ENCODE measurements around the gene ATP6V1G1. TPM values are rescaled to one million over a fixed set of nuclear protein-coding genes. Genes with fewer than 3 reads are reported as not detected.
"Not testable (repeated sequence)": the region's sequence is repeated elsewhere in the genome, so short reads cannot be mapped to it uniquely, and the experiment has no call there.

The ATP6V1G1 gene
- total RNA-seq, 1 donor from 2014 or later, result 47.1 TPM

DNA sequence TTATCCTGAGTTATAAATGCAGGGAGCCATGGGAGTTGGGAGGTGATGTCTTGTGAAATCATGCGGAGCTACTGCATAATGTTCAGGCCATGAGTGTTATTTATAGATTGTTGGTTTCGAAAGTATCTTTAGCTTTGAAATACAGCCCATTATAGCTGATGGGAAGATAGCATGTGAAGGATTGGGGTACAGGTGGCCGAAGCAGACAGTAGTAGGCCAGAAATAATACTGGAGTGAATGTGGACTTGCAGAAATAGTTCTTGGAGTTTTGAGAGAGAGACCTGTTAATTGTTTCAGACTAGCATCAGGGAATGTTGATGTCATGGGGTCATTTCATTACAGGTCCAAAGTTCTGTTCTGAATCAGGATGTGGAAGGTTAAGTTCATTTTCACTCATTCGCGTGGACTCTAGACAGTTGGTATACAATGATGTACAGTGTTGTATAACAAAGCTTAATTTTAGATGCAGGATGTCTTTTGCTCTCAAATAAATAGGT is 3.8 kb downstream of the ATP6V1G1 start:
- intact Hi-C loops (cut with micrococcal nuclease), result loop anchor here (1.0 kb wide), 1 partner anchor 20 kb away; the partner anchor contains the start of gene TMEM268
- Mint-ChIP-seq H3K27me3 (no peaks in the 10 kb centered on the region), H3K4me3 (peak overlapping the region; percentile 74), H3K9me3 (no peaks in the 10 kb centered on the region), H3K4me1 (peaks cover 61% of the 10 kb centered on the region), H3K36me3 (ENCODE audit: low read depth) (peaks cover 55% of the 10 kb centered on the region), H3K27ac (peak overlapping the region; percentile 87)
- DNase-seq, result no peak

DNA sequence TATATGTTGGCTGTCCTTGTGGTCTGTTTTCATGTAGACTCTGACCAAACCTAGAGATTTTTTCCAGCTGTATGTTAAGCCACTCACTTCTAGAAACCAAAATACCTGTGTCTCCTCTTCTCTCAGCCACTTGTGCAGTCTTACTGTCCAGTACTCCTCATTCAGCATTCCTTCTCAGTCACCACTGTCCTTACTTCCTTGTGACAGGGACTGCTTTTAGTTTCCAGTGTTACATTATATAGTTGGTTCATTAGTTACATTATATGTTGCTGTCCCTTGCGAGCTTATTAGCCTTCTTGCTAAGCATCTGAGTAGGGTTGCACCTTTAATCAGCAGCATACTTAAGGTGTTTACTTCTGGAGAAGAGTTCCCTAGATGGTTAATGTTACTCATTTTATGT is 4.3 kb downstream of the ATP6V1G1 start:
- H3K27ac Mint-ChIP-seq, result peak overlapping the region; percentile 87

DNA sequence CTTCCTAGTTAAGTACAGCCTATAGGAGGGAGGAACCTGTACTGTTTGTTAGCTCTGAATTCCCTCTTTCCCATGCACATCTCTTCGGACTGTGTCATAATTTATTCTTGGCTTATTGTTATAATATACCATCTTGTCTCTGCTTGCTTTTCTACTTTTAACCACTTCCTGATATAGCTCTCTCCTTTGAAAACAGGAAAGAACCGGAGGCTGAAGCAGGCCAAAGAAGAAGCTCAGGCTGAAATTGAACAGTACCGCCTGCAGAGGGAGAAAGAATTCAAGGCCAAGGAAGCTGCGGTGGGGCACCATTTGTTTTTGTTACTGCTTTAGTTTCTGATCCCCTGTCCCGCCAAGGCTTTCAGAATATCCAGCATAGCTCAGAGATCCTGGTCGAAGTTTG is 4.8 kb downstream of the ATP6V1G1 start:
- peak overlapping the region; percentile 74 for H3K4me3 Mint-ChIP-seq
- peak; percentile 90 for DNase-seq
- H3K27me3 Mint-ChIP-seq, result no peaks in the 10 kb centered on the region
- peaks cover 61% of the 10 kb centered on the region for H3K36me3 Mint-ChIP-seq (ENCODE audit: low read depth)
- intact Hi-C loops (cut with micrococcal nuclease), result loop anchor here (1.0 kb wide), 1 partner anchor 61 kb away; no protein-coding TSS in a partner anchor
- H3K27ac Mint-ChIP-seq, result peak overlapping the region; percentile 87
- no peaks in the 10 kb centered on the region for H3K9me3 Mint-ChIP-seq
- H3K4me1 Mint-ChIP-seq, result peaks cover 62% of the 10 kb centered on the region

More for the DNA sequence above, 4.3 kb downstream of the ATP6V1G1 start:
- Mint-ChIP-seq H3K27me3 (no peaks in the 10 kb centered on the region), H3K4me3 (peak overlapping the region; percentile 74), H3K9me3 (no peaks in the 10 kb centered on the region), H3K36me3 (ENCODE audit: low read depth) (peaks cover 59% of the 10 kb centered on the region), H3K4me1 (peaks cover 64% of the 10 kb centered on the region)
- DNase-seq, result peak; percentile 65
- intact Hi-C loops (cut with micrococcal nuclease), result loop anchor here (1.0 kb wide), 2 partner anchors 19 to 61 kb away; partner anchors contain the start of gene TMEM268

DNA sequence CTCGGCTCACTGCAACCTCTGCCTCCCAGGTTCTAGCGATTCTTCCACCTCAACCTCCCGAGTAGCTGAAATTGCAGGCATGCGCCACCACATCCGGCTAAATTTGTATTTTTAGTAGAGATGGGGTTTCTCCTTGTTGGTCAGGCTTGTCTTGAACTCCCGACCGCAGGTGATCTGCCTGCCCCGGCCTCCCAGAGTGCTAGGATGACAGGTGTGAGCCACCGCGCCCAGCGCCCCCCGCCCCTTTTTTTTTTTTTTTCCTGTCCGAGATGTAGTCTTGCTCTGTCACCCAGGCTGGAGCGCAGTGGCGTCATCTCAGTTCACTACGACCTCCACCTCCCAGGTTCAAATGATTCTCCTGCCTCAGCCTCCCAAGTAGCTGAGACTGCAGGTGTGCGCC is 6.6 kb downstream of the ATP6V1G1 start:
- Mint-ChIP-seq H3K27ac (no peak overlapping the region), H3K9me3 (no peaks in the 10 kb centered on the region), H3K27me3 (no peaks in the 10 kb centered on the region), H3K4me1 (peaks cover 51% of the 10 kb centered on the region), H3K4me3 (no peak overlapping the region), H3K36me3 (ENCODE audit: low read depth) (peaks cover 65% of the 10 kb centered on the region)
- intact Hi-C loops (cut with micrococcal nuclease), result no loop called here
- no peak for DNase-seq

DNA sequence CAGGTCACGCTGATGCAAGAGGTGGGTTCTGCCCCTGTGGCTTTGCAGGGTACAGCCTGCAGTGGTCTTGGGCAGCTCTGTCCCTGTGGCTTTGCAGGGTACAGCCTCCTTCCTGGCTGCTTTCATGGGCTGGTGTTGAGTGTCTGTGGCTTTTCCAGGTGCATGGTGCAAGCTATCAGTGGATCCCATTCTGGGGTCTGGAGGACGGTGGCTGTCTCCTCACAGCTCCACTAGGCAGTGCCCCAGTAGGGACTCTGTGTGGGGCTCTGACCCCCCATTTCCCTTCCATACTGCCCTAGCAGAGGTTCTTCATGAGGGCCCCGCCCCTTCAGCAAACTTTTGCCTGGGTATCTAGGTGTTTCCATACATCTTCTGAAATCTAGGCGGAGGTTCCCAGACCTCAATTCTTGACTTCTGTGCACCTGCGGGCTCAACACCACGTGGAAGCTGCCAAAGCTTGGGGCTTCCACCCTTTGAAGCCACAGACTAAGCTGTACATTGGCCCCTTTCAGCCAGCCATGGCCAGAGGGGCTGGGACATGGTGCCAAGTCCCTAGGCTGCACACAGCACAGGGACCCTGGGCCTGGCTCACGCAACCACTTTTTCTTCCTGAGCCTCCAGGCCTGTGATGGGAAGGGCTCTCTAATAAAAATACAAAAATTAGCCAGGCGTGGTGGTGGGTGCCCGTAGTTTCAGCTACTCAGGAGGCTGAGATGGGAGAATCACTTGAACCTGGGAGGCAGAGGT is 13.1 kb downstream of the ATP6V1G1 start:
- H3K36me3 Mint-ChIP-seq (ENCODE audit: low read depth), result peaks cover 61% of the 10 kb centered on the region
- intact Hi-C loops (cut with micrococcal nuclease), result not testable (repeated sequence)

DNA sequence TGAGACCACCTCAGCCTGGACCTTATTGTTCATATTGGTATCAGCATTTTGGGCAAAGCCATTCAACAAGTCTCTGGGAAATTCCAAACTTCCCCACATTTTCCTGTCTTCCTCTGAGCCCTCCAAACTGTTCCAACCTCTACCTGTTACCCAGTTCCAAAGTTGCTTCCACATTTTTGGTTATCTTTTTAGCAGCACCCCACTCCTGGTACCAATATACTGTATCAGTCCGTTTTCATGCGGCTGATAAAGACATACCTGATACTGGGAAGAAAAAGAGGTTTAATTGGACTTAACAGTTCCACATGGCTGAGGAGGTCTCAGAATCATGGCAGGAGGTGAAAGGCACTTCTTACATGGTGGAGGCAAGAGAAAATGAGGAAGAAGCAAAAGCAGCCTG is 14.2 kb downstream of the ATP6V1G1 start:
- intact Hi-C loops (cut with micrococcal nuclease); H3K9me3 Mint-ChIP-seq; H3K27me3 Mint-ChIP-seq: not testable (repeated sequence)

More for the DNA sequence above, 13.1 kb downstream of the ATP6V1G1 start:
- not testable (repeated sequence) for H3K4me3 Mint-ChIP-seq, DNase-seq, H3K9me3 Mint-ChIP-seq, H3K27me3 Mint-ChIP-seq, H3K4me1 Mint-ChIP-seq, H3K27ac Mint-ChIP-seq

DNA sequence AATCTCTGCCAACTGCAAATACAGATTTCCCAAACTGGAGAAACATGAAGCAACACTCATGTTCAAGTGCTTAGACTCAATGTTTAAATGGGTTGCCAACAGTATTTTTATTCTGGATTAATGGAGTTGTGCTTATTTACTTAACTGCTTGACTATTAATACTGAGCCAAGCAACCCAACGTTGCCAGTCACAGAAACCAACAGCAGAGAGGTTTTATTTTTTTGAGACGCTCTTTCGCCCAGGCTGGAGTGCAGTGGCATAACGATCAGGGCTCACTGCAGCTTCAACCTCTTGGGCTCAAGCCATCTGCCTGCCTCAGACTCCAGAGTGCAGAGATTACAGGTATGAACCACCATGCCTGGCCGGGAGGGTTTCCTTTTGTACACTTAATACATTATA is 15.1 kb downstream of the ATP6V1G1 start:
- H3K4me3 Mint-ChIP-seq, result no peak overlapping the region
- intact Hi-C loops (cut with micrococcal nuclease), result no loop called here
- peaks cover 50% of the 10 kb centered on the region for H3K36me3 Mint-ChIP-seq (ENCODE audit: low read depth)
- peaks cover 4% of the 10 kb centered on the region for H3K9me3 Mint-ChIP-seq
- no peaks in the 10 kb centered on the region for H3K4me1 Mint-ChIP-seq
- DNase-seq, result no peak
- no peak overlapping the region for H3K27ac Mint-ChIP-seq
- no peaks in the 10 kb centered on the region for H3K27me3 Mint-ChIP-seq

More for the DNA sequence above, 14.2 kb downstream of the ATP6V1G1 start:
- H3K4me1 Mint-ChIP-seq, DNase-seq, H3K4me3 Mint-ChIP-seq, H3K27ac Mint-ChIP-seq: not testable (repeated sequence)
- H3K36me3 Mint-ChIP-seq (ENCODE audit: low read depth), result peaks cover 54% of the 10 kb centered on the region

DNA sequence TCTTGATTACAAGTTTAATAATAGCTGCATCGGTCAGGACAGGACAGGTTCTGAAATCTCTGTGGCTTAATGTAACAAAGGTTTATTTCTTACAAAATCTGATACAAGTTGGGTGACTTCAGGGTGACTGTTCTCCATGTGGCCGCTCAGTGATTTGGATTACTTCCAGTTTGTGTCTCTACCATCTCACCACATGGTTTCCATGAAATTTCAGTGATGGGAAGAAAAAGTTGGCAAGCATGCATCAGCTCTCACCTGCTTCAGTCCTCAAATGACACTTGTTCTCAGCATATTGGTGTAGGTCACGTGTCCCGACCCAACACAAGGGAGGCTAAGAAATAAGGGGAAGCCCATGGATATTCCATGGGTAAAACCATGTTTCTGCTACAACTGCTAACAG is 15.7 kb downstream of the ATP6V1G1 start:
- H3K27ac Mint-ChIP-seq, result no peak overlapping the region
- peaks cover 4% of the 10 kb centered on the region for H3K9me3 Mint-ChIP-seq
- no peak for DNase-seq
- H3K4me3 Mint-ChIP-seq, result no peak overlapping the region
- intact Hi-C loops (cut with micrococcal nuclease), result no loop called here
- peaks cover 47% of the 10 kb centered on the region for H3K36me3 Mint-ChIP-seq (ENCODE audit: low read depth)
- H3K27me3 Mint-ChIP-seq, result no peaks in the 10 kb centered on the region
- H3K4me1 Mint-ChIP-seq, result no peaks in the 10 kb centered on the region

DNA sequence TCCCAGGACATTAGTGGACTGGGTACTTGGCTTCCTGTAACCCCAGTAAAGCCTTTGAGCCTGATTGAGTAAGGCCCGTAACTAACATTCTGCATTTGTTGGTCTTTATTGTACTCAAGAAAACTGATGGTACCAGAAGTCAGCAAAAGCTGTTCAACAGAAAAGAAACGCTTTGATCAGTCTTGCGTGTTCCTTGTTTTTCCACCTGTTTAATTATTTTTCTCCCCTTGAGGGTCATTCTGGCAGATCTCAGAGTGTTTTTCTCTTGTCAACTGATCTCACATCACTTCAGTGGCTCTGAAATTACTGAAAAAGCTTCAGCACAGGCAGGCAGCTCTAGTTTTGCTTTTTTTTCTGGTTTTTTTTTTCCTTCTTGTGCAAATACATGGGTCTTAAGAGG is 17.4 kb downstream of the ATP6V1G1 start:
- Mint-ChIP-seq H3K4me3 (no peak overlapping the region), H3K4me1 (peaks cover 5% of the 10 kb centered on the region), H3K36me3 (ENCODE audit: low read depth) (peaks cover 30% of the 10 kb centered on the region), H3K27ac (no peak overlapping the region), H3K27me3 (no peaks in the 10 kb centered on the region), H3K9me3 (peaks cover 2% of the 10 kb centered on the region)
- no peak for DNase-seq
- intact Hi-C loops (cut with micrococcal nuclease), result no loop called here

DNA sequence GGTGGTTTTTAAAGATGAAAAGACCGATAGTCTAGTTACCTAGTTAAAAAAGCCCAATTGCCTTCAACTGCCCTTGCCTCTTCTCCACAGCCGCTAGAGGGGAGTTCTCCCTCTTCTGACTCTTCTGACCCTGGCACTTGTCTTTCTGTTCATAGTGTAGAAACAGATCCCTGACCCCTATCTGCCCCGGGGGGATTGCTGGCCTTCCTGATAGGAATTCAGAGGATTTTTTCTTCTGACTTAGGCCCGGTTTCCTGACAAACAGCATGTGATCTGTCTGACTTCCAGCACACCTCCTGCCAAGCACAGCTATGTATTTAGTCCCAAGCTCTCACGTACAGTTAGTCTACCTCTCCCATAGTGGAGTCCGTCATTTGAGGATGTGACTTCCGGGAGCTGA is 18.5 kb downstream of the ATP6V1G1 start:
- Mint-ChIP-seq H3K27ac (no peak overlapping the region), H3K4me1 (peaks cover 11% of the 10 kb centered on the region), H3K4me3 (no peak overlapping the region), H3K27me3 (no peaks in the 10 kb centered on the region), H3K36me3 (ENCODE audit: low read depth) (peaks cover 19% of the 10 kb centered on the region), H3K9me3 (no peaks in the 10 kb centered on the region)
- intact Hi-C loops (cut with micrococcal nuclease), result no loop called here
- no peak for DNase-seq

DNA sequence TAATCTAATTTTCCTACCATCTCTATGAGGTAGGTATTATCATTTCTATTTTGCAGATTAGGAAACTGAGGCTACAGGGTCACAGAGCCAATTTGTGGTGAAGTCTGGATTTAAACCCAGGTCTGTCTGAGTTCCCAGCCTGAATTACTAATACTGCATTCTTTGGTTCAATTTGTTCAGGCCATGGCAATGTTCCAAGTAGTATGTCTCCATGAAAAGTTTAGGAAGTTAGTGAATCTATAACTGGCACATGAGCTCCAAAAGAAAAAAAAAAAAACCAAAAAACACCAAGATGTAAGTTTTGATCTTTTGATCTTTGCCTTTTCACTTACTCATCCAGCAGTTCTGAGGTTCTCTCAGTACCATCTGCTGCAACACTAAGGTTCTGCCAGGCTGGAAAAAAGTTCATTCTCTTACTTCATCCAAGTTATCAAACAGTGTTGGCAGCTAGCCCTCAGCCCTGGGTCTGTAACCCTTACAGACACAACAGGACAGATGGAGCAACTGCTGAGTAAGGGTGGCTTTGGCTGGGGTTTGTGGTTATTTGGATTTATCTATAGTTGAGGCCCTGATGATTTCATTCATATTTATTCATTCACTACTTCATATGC is 19.1 kb downstream of the ATP6V1G1 start:
- Mint-ChIP-seq H3K27ac (no peak overlapping the region), H3K4me3 (no peak overlapping the region), H3K4me1 (peaks cover 11% of the 10 kb centered on the region), H3K9me3 (no peaks in the 10 kb centered on the region), H3K36me3 (ENCODE audit: low read depth) (peaks cover 15% of the 10 kb centered on the region), H3K27me3 (no peaks in the 10 kb centered on the region)
- intact Hi-C loops (cut with micrococcal nuclease), result no loop called here
- DNase-seq, result no peak

DNA sequence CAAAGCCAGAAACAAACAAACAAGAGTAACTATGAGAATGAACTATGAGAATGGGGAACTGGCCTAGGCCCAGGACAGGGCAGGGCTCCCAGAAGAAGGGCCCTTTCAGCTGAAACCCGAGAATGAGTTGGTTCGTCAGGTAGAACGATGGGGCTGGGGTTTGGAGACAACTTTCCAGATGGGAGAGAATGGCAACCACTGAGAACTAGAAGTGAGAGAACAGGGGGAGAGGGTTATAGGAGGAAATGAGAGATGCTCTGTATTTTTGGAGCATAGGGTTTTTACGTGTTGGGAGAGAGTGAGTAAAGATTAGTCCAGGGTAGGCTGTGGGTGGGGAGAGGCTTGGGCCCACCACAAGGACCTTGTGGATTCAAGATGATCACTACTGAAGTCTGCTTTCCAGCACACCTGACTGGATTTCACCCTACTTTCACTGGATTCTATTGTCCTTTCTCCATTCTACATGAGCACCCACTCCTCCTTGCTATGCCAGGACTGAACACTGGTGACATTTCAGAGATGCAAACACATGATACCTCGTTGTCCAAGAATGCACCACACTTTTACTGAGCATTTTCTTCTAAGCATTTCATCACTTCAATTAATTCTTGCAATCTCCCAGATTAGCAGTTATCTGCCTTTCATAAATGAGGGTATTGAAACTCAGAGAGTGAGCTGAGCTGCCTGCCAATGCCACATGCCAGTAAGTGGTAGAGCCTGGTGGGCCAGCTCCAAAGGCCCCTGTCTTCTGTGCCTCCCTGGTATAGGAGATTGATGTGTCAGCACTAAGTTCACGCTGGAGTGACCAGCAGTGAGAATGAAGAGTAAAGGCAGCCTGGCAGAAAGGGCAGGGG is 20.3 kb downstream of the ATP6V1G1 start:
- DNase-seq, result no peak
- Mint-ChIP-seq H3K27ac (no peak overlapping the region), H3K36me3 (ENCODE audit: low read depth) (peaks cover 6% of the 10 kb centered on the region), H3K4me1 (peaks cover 21% of the 10 kb centered on the region), H3K27me3 (no peaks in the 10 kb centered on the region), H3K9me3 (no peaks in the 10 kb centered on the region), H3K4me3 (no peak overlapping the region)
- intact Hi-C loops (cut with micrococcal nuclease), result no loop called here

DNA sequence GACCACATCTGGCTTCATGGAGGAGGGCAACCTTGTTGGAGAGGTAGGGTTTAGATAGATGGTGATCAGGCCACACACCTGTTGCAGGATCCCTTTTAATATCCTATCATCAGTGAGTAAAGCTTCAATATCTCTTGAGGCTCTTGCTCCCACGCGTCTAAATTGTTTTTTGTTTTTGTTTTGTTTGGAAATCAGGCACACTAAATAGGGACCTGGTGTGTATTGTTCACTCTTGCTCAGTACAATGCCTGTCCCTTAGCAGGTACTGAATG is 20.9 kb downstream of the ATP6V1G1 start:
- intact Hi-C loops (cut with micrococcal nuclease), result no loop called here
- Mint-ChIP-seq H3K9me3 (no peaks in the 10 kb centered on the region), H3K36me3 (ENCODE audit: low read depth) (peaks cover 6% of the 10 kb centered on the region), H3K4me1 (peaks cover 25% of the 10 kb centered on the region), H3K27ac (no peak overlapping the region), H3K4me3 (no peak overlapping the region), H3K27me3 (no peaks in the 10 kb centered on the region)
- no peak for DNase-seq

Measured in activated CD4-positive, alpha-beta T cell treated with anti-CD3 and anti-CD28 coated beads, Interleukin-2, amount 10 ng/mL, durations not matched to agents 24 days and 14 days (primary cell).